Measurements from ENCODE around the gene TMPO. TPM values are rescaled to one million over a fixed set of nuclear protein-coding genes. Genes with fewer than 3 reads are reported as not detected.
"Not testable (repeated sequence)": the region's sequence is repeated elsewhere in the genome, so short reads cannot be mapped to it uniquely, and the experiment has no call there.

The TMPO gene
- total RNA-seq, 2 experiments from 2014 or later: 268 to 277 TPM

GRCh38 chr12:98595243-98595988, 80.0 kb downstream of the TMPO start:
- POLR2A ChIA-PET: interaction anchor here (2.0 kb wide), 1 partner anchor 49 kb away, joined by 12 read pairs; no protein-coding TSS in a partner anchor
- CTCF ChIA-PET: interaction anchor here (0.5 to 3.7 kb wide), 4 partner anchors 29 to 77 kb away, joined by 3 to 16 read pairs (median 6); partner anchors contain the start of gene IKBIP

GRCh38 chr12:98597313-98597712, 81.9 kb downstream of the TMPO start:
- POLR2A ChIA-PET: not testable (repeated sequence)
- CTCF ChIA-PET: interaction anchor here (0.9 to 1.3 kb wide), 2 partner anchors 59 to 402 kb away, joined by 3 read pairs; no protein-coding TSS in a partner anchor

Other genes with a start within 250 kb of the TMPO start
- 100 to 1,000 TPM; 668 to 692 TPM for gene SLC25A3, start 78.1 kb downstream of the TMPO start, total RNA-seq
- 10 to 100 TPM; 33.6 to 35.2 TPM for gene IKBIP, start 129.2 kb downstream of the TMPO start, total RNA-seq
- 10 to 100 TPM; 13.0 to 14.7 TPM for gene APAF1, start 129.7 kb downstream of the TMPO start, total RNA-seq